NCI-H2107 (cell line): ENCODE measurements around the gene FNDC3A.

ENCODE experiments used
- DNase-seq: peaks from one replicate; lab custom pipeline; 2025; lab: John Stamatoyannopoulos, UW

The FNDC3A gene

DNA sequence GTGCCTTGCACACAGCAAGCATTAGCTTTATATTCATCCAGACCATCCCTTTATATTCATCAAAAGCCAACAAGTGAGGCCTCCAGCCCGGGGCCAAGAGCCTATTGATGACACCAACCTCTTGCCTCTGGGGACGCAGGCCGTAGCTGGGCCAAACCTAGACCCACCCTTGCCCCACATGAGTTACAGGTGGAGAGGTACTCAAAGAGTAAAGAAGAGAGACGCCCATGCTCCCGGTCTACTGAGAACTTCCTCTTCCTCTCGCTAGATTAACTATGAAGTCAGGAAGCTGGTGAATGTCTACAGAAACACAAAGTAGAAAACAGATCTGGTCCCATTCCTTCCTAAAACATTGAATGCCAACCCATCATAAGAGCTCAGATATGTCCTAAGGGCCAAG, 240.6 kb downstream of the FNDC3A start:
- DNase-seq, result no peak

- no peak for DNase-seq
These were observed 242.3 kb downstream of the FNDC3A start for GRCh38 chr13:49217962-49218492.

DNA sequence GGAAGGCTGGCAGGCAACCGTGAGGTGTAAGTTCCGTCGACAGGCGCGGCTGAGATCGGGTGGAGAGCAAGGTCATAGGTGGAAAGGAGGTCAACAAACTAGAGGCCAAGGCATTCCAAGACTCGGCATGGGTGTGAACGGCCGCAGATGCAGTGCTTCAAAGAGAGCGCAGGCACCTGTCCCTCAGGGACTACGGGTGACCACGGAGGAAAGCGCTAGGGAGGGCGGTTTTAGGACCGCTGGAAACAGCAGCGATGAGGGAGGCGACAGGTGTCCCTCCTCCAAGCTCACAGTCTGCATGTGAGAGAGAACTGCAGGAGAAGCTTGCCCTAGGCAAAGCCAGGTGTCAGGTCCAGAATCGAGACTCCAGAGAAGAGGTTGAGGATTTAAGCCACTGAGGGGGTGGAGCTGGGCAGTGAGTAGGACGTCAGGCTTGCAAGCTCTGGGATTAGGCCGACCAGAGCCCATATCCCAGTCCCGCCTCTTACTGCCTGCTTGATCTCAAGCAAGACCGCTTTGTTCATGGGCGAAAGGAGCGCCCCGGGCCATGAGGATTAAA, 242.9 kb downstream of the FNDC3A start:
- DNase-seq, result no peak

DNA sequence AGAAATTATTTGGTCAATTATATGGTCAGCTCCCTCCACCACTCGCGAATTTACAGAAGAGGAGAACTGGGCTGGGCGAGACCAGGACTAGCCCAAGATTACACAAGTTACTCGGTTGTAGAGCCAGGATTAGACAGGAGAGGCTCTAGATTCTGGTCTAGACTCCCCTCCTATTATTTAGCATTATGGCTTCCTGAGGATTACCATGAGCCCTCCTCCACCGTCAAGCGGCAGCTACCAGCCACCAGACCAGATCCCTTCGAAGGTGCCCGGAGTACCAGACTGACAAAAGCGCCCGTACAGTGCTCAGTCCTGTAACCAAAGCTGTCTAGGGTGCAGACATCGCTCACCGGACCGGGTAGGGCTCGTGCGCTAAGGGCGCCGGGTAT, 243.9 kb downstream of the FNDC3A start:
- no peak for DNase-seq

GRCh38 chr13:49220036-49220855, 244.5 kb downstream of the FNDC3A start, which contains the start of gene MLNR:
Gene MLNR (plus strand): TSS chr13:49220338. CDS start chr13:49220338, 0 bp downstream.
- no peak for DNase-seq

GRCh38 chr13:49220856-49221589, 245.3 kb downstream of the FNDC3A start:
- DNase-seq, result no peak

DNA sequence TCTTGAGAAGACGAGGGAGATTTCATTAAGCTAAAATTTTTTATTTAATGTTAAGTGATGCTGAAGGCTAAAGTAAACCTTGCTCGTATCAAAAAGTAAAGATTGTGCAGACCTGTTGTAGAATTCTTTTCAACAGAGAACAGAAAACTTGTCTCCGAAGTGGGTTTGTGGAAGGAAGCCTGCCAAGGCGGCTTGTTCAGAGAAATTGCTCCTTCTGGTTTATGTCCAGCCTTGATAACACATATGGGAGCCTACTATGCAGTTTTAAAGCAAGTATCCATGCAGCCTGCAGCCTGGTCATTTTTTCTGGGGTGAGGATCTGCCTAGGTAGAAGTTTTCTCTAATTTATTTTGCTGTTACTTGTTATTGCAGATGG, 245.9 kb downstream of the FNDC3A start:
- no peak for DNase-seq

GRCh38 chr13:49225223-49226042, 249.7 kb downstream of the FNDC3A start:
- no peak for DNase-seq

- DNase-seq, result peak; percentile 32
These were observed 250.9 kb downstream of the FNDC3A start for GRCh38 chr13:49226613-49227012.

GRCh38 chr13:49234741-49235140, 259.0 kb downstream of the FNDC3A start:
- no peak for DNase-seq

DNA sequence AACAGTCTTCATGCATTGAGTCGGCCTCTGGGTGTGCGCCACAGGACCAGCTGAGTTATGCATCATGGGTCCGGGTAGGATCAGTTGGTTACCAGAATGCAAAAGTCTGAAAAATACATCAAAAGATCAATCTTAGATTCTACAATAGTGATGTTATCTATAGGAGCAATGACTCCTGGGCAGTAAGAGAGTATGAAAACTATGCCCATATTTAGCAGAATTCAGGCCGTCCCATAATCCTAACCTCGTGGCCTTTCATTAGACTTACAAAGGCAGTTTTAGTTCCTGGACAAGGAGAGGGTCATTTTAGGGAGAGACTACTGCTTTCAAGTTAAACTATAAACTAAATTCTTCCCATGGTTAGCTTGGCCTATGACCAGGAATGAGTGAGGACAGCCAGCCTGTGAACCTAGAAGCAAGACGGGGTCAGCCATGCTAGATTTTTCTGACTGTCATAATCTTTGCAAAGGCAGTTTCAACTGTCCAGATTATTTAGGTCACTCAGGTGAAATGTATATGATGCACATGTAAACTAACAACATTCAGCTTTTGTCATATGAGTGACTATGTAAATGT, 260.2 kb downstream of the FNDC3A start:
- DNase-seq, result no peak

- DNase-seq, result no peak
These were observed 262.9 kb downstream of the FNDC3A start for GRCh38 chr13:49238621-49239020.

GRCh38 chr13:49240017-49240416, 264.3 kb downstream of the FNDC3A start:
- DNase-seq, result no peak

GRCh38 chr13:49241296-49241695, 265.6 kb downstream of the FNDC3A start:
- DNase-seq, result no peak

DNA sequence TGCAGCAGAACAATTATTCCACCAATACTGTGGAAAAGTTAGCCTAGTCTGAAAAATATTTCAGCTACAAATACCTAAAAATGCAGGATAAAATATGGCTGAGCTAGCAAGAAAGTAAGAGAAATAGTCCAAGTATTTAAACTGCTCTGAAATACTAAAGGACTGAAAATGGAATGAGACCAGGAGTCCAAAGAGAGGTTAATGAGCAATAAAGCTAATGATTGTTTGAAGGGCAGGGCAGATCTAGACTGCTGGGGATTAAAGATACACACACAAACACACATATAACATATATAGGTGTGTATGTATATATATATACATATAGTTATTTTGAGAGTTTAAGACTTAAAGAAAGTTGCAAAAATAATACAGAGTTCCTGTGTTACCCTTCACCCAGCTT, 269.4 kb downstream of the FNDC3A start:
- no peak for DNase-seq

DNA sequence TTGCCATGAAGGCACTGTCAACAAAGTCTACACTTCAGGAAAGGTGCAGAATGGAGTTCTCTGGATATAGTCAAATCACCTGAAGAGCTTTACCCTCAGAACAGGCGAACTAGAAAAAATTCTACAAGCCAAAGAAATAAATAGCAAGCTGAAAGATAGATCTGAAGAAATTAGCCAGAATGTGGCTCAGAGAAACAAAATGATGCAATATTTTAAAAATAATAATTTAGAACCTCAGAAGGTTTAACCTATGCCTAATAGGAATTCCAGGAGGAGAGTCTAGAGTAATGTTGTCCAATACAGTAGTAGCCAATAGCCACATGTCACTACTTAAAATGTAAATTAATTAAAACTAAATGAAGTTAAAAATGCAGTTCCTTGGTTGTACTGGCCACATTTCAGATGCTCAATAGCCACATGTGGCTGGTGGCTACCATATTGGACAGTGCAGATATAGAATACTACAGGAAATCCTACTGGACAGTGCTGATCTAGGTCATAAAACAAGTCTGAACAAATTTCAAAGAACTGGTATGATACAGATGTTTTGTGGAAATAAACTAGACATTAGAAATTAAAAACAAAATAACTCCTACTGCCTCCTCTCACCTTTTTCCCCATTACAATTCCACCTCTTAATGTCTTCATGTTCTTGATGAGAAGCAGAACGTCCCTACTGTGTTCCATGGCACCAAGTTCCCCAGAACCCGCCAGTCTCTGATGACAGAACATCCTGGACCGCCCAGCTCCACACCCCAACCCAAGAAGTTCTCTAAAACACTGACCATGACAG, 271.3 kb downstream of the FNDC3A start:
- no peak for DNase-seq

- DNase-seq, result peak; percentile 91
These were observed 272.2 kb downstream of the FNDC3A start, which contains the start of gene CDADC1 for GRCh38 chr13:49247643-49248621. Gene CDADC1 (plus strand): TSS chr13:49247925. CDS start chr13:49248038, 113 bp downstream.

- no peak for DNase-seq
These were observed 272.9 kb downstream of the FNDC3A start for GRCh38 chr13:49248622-49249002.

- DNase-seq, result no peak
These were observed 275.6 kb downstream of the FNDC3A start for GRCh38 chr13:49251326-49251725.
